ENCODE measurements around the gene SERPINA5. TPM values are rescaled to one million over a fixed set of nuclear protein-coding genes. Genes with fewer than 3 reads are reported as not detected.

The SERPINA5 gene
- polyA plus RNA-seq, 1 of the 3 experiments (the other 2 are of a cell fraction), result 0.08 TPM

GRCh38 chr14:94543449-94544124 is 37.6 kb upstream of the SERPINA5 start:
- H3K4me1 ChIP-seq (ENCODE audit: control insufficient read depth in 1 of 2, insufficient read depth in 2 of 2, low read depth in 1 of 2, low read length in 1 of 2), result no peaks in the 10 kb centered on the region
- H3K4me3 ChIP-seq (ENCODE audit: low read depth in 2 of 2, low read length in 1 of 2), result no peak overlapping the region
- WGBS (ENCODE audit: low lambda C conversion rate), result 73% methylated on average over 9 of the region's 15 CpGs
- no peaks in the 10 kb centered on the region for H3K9me3 ChIP-seq
- no peaks in the 10 kb centered on the region for H3K79me2 ChIP-seq (ENCODE audit: insufficient read depth)
- H3K4me2 ChIP-seq, result no peak overlapping the region
- no peaks in the 10 kb centered on the region for H3K36me3 ChIP-seq (replicated peaks in 1 of 2; ENCODE audit: control insufficient read depth in 1 of 2, insufficient read depth in 2 of 2, low read length in 1 of 2)
- no peaks in the 10 kb centered on the region for H3F3A ChIP-seq (replicated peaks; ENCODE audit: insufficient read depth)
- no peak overlapping the region for H2AFZ ChIP-seq (ENCODE audit: low read depth)
- H3K27ac ChIP-seq (ENCODE audit: low read depth in 2 of 2, low read length in 1 of 2), result no peak overlapping the region
- no peaks in the 10 kb centered on the region for H3K27me3 ChIP-seq (ENCODE audit: insufficient read depth)
- no peak for DNase-seq
- no peaks in the 10 kb centered on the region for H4K20me1 ChIP-seq (ENCODE audit: insufficient read depth)
- CTCF ChIA-PET, result interaction anchor here (2.7 kb wide), 1 partner anchor 58 kb away, joined by 15 read pairs; no protein-coding TSS in a partner anchor
- no peak overlapping the region for H3K9ac ChIP-seq
- POLR2A ChIA-PET, result no interaction called here
- no peak for TF ChIP-seq NFIC (IDR thresholded peaks at IDR 0.05; ENCODE audit: borderline replicate concordance)
- no peak for TF ChIP-seq RXRA (IDR thresholded peaks at IDR 0.05; ENCODE audit: borderline replicate concordance, low read depth)
- no peak for TF ChIP-seq FOSL2 (IDR thresholded peaks at IDR 0.05; ENCODE audit: borderline replicate concordance, low read depth)
- no peak for TF ChIP-seq RAD21 (IDR thresholded peaks at IDR 0.05; ENCODE audit: low read length)
- TF ChIP-seq MAX (IDR thresholded peaks at IDR 0.05; ENCODE audit: low read depth), result no peak
- no peak for TF ChIP-seq FOXJ3 (CRISPR knock-in tag; IDR thresholded peaks at IDR 0.05)
- no peak for TF ChIP-seq CHD2 (IDR thresholded peaks at IDR 0.05; ENCODE audit: low read length, partially characterized antibody)
- TF ChIP-seq SIN3A (IDR thresholded peaks at IDR 0.05; ENCODE audit: borderline replicate concordance, low read depth, low read length), result no peak
- TF ChIP-seq EP300 (IDR thresholded peaks at IDR 0.05; ENCODE audit: borderline replicate concordance in 1 of 2, low read depth in 1 of 2, low read length in 1 of 2), result no peak
- no peak for TF ChIP-seq FOXM1 (IDR thresholded peaks at IDR 0.05; ENCODE audit: low read depth)
- no peak for TF ChIP-seq RCOR1 (IDR thresholded peaks at IDR 0.05; ENCODE audit: low read length)
- TF ChIP-seq REST (IDR thresholded peaks at IDR 0.05; ENCODE audit: low read depth, low read length), result no peak
- TF ChIP-seq POLR2AphosphoS5 (IDR thresholded peaks at IDR 0.05; ENCODE audit: low read depth, low read length), result no peak
- no peak for TF ChIP-seq MXI1 (IDR thresholded peaks at IDR 0.05; ENCODE audit: low read depth, low read length)
- no peak for TF ChIP-seq SMC3 (IDR thresholded peaks at IDR 0.05; ENCODE audit: low read depth, low read length)
- no peak for TF ChIP-seq USF1 (IDR thresholded peaks at IDR 0.05; ENCODE audit: borderline replicate concordance, low read depth)
- TF ChIP-seq JUND (IDR thresholded peaks at IDR 0.05), result no peak
- no peak for TF ChIP-seq EZH2phosphoT487 (IDR thresholded peaks at IDR 0.05; ENCODE audit: borderline replicate concordance, low read depth)
- H3K9me2 ChIP-seq, result no peaks in the 10 kb centered on the region

Data from SK-N-SH (cell line).